Upper lobe of left lung (tissue), 6 donors: ENCODE data around the gene DAW1. TPM values are rescaled to one million over a fixed set of nuclear protein-coding genes. Genes with fewer than 3 reads are reported as not detected.
"Not testable (repeated sequence)": the region's sequence is repeated elsewhere in the genome, so short reads cannot be mapped to it uniquely, and the experiment has no call there.

Experiments used
- ATAC-seq, 2 donors: fragments of 200-7000 bp; cut with Tn5 transposase; one replicate each; pipeline ENCODE4 v1.9.1; 2022; ENCODE audit warnings: mild to moderate bottlenecking in 2 of 2, moderate library complexity in 2 of 2; ENCODE audit not compliant: low FRiP score in 2 of 2
- DNase-seq, 2 donors: peaks; one replicate each; pipeline ENCODE4 v3.0.0-alpha.2; 2019 to 2020
- H3K27ac ChIP-seq, 4 donors: fragments of 200-600 bp; sonication (generic); one replicate each; pipeline ENCODE4 v1.5.1; 2016 to 2019
- H3K27me3 ChIP-seq, 4 donors: fragments of 200-600 bp; sonication (generic); one replicate each; pipeline ENCODE4 v1.5.1; 2017 to 2019
- H3K36me3 ChIP-seq, 4 donors: fragments of 200-600 bp; sonication (generic); one replicate each; pipeline ENCODE4 v1.5.1; 2016 to 2019
- H3K4me1 ChIP-seq, 4 donors: fragments of 200-600 bp; sonication (generic); one replicate each; pipeline ENCODE4 v1.5.1; 2018 to 2019
- H3K4me3 ChIP-seq, 4 donors: fragments of 200-600 bp; sonication (generic); one replicate each; pipeline ENCODE4 v1.5.1; 2017 to 2019; ENCODE audit warnings: mild to moderate bottlenecking in 2 of 4, moderate library complexity in 1 of 4
- H3K9me3 ChIP-seq, 4 donors: fragments of 200-600 bp; sonication (generic); one replicate each; pipeline ENCODE4 v1.5.1; 2018 to 2019
- CTCF ChIP-seq, 6 experiments: fragments of 450-650 bp in 4 of 6; fragments of 200-600 bp in 2 of 6; sonication (generic) in 2 of 6; IDR thresholded peaks; one replicate each; pipeline ENCODE4 v1.5.1; 2016 to 2019; ENCODE audit warnings: antibody characterized with exemption in 6 of 6
- EP300 ChIP-seq, 4 donors: sonication (generic); formaldehyde crosslinking; IDR thresholded peaks; one replicate each; pipeline ENCODE4 v1.5.1; 2017; ENCODE audit warnings: antibody characterized with exemption in 4 of 4, control low read depth in 2 of 4
- POLR2A ChIP-seq, 4 donors: fragments of 450-650 bp; IDR thresholded peaks; one replicate each; pipeline ENCODE4 v1.5.1; 2016 to 2017; ENCODE audit warnings: antibody characterized with exemption in 4 of 4, mild to moderate bottlenecking in 2 of 4
- POLR2AphosphoS5 ChIP-seq, 2 donors: sonication (generic); formaldehyde crosslinking; IDR thresholded peaks; one replicate each; pipeline ENCODE4 v1.5.1; 2017; ENCODE audit warnings: antibody characterized with exemption in 2 of 2
- WGBS, 2 donors: methylation state at CpG; one replicate each; pipeline ENCODE4 v1.1.5; 2017 to 2018; 5-methylcytosine and 5-hydroxymethylcytosine counted together
- total RNA-seq, 6 donors: library from RNA; depleted of rRNA in 4 of 6; stranded (reverse); fragments of >200 nt in 4 of 6; gene quantifications; one replicate each; pipeline versions ENCODE4 v1.1.0 to v1.2.1, GENCODE V29; 2016 to 2021
- donor health status: DM: no; HTN: no; CAD: no; lungs with moderate emphysema.
- donor health status: DM: no; HTN: yes; CAD: no; lungs with severe emphysema.

Gene DAW1
- total RNA-seq, 6 donors from 2014 or later, result 0.66 to 18.7 (median 4.5) TPM

- DNase-seq, result no peak
- Histone ChIP-seq H3K4me3 (no peak overlapping the region), H3K27me3 (no peaks in the 10 kb centered on the region), H3K9me3 (no peaks in the 10 kb centered on the region), H3K4me1 (no peaks in the 10 kb centered on the region), H3K27ac (no peak overlapping the region), H3K36me3 (no peaks in the 10 kb centered on the region)
- WGBS, 2 donors, result 78% methylated on average over 7 of the region's 7 CpGs
- ATAC-seq, result no peak
- TF ChIP-seq POLR2A (IDR thresholded peaks at IDR 0.05) (no peak), POLR2AphosphoS5 (IDR thresholded peaks at IDR 0.05) (no peak), EP300 (IDR thresholded peaks at IDR 0.05) (no peak), CTCF (IDR thresholded peaks at IDR 0.05) (no peak)
Observed at GRCh38 chr2:227908266-227909054, 37.0 kb downstream of the DAW1 start.

DNA sequence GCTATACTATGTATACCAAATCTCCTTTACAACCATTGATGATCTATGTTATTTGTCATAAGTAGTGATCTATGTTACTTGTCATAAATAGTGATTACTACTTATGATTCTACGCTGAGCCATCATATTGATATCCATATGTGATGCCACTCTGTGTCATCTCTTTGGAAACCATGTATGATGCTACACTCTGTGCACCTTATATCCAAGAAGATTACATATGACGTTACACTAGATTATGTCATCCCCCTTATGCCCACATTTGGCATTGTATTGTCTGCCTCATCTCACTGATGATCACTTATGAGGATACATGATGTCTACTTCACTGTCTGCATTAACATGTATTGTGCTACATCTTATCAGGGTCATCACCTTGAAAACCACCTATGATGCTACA, 42.9 kb downstream of the DAW1 start:
- Histone ChIP-seq H3K4me3 (no peak overlapping the region), H3K27ac (no peak overlapping the region), H3K27me3 (no peaks in the 10 kb centered on the region), H3K36me3 (no peaks in the 10 kb centered on the region), H3K4me1 (no peaks in the 10 kb centered on the region), H3K9me3 (no peaks in the 10 kb centered on the region)
- DNase-seq (no peak), ATAC-seq (no peak)
- TF ChIP-seq POLR2AphosphoS5 (IDR thresholded peaks at IDR 0.05), result no peak
- WGBS, 2 donors, result 63 to 71% methylated on average over 2 of the region's 2 CpGs

DNA sequence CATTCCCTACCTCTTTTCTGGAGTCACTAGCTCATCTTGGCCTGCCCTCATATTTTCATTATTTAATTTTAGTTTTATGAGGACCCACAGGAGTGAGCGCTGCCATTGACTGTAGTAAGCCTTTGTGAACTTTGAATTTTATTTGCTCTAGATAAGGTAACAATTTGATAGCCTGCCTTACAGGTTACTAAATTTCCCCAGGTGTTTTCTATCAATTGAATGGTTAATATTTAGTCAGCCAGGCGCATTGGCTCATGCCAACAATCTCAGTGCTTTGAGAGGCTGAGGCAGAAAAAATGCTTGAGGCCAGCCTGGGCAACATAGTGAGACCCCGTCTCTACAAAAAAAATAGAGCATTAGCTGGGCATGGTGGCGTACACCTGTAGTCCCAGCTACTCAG, 50.2 kb downstream of the DAW1 start:
- no peaks in the 10 kb centered on the region for H3K9me3 ChIP-seq
- H3K27ac ChIP-seq, result no peak overlapping the region
- H3K27me3 ChIP-seq, result no peaks in the 10 kb centered on the region
- ATAC-seq, result no peak
- H3K4me3 ChIP-seq, result no peak overlapping the region
- DNase-seq, result no peak
- TF ChIP-seq POLR2A (IDR thresholded peaks at IDR 0.05) (no peak), POLR2AphosphoS5 (IDR thresholded peaks at IDR 0.05) (no peak), EP300 (IDR thresholded peaks at IDR 0.05) (no peak), CTCF (IDR thresholded peaks at IDR 0.05) (no peak)
- no peaks in the 10 kb centered on the region for H3K36me3 ChIP-seq
- no peaks in the 10 kb centered on the region for H3K4me1 ChIP-seq
- 61 to 72% methylated on average over 4 of the region's 4 CpGs for WGBS, 2 donors

DNA sequence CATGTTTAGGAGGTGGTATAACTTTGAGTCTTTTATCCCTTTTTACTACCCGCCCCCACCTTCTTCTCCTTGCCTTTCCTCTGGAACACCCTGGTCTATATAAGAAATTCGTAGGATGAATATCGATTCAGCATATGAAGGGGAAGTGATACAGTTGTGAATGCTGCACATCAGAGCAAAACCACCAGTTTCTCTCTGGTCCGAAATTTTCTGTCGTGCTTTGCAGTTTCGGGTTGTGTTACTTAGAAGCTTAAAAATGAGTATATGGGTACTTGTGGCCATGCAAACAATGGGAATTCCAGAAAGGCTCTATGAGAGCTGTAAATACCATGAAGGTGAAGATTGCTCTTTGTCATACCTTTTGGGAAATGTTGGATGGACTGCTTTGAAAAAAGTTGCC, 60.6 kb downstream of the DAW1 start:
- no peaks in the 10 kb centered on the region for H3K4me1 ChIP-seq
- no peak for ATAC-seq

GRCh38 chr2:227932403-227932802, 61.0 kb downstream of the DAW1 start:
- Histone ChIP-seq H3K4me1 (no peaks in the 10 kb centered on the region), H3K27ac (no peak overlapping the region), H3K9me3 (peaks cover 0 to 11% (median 2%) of the 10 kb centered on the region in 4 donors), H3K27me3 (no peaks in the 10 kb centered on the region), H3K36me3 (no peaks in the 10 kb centered on the region), H3K4me3 (no peak overlapping the region)
- 75 to 81% methylated on average over 2 of the region's 2 CpGs for WGBS, 2 donors
- TF ChIP-seq POLR2AphosphoS5 (IDR thresholded peaks at IDR 0.05), result no peak
- DNase-seq, result no peak
- ATAC-seq, result no peak

More for the DNA sequence above, 60.6 kb downstream of the DAW1 start:
- Histone ChIP-seq H3K27me3 (no peaks in the 10 kb centered on the region), H3K27ac (no peak overlapping the region), H3K36me3 (no peaks in the 10 kb centered on the region), H3K9me3 (peaks cover 0 to 13% (median 3%) of the 10 kb centered on the region in 4 donors), H3K4me3 (no peak overlapping the region)
- TF ChIP-seq EP300 (IDR thresholded peaks at IDR 0.05) (no peak), POLR2AphosphoS5 (IDR thresholded peaks at IDR 0.05) (no peak), POLR2A (IDR thresholded peaks at IDR 0.05) (no peak)
- 79 to 80% methylated on average over 6 of the region's 6 CpGs for WGBS, 2 donors
- DNase-seq, result no peak

- 97 to 100% methylated on average over 1 of the region's 1 CpG for WGBS, 2 donors
- ATAC-seq, result no peak
- H3K27me3 ChIP-seq, result no peaks in the 10 kb centered on the region
Observed at GRCh38 chr2:227933884-227934283, 62.5 kb downstream of the DAW1 start.

DNA sequence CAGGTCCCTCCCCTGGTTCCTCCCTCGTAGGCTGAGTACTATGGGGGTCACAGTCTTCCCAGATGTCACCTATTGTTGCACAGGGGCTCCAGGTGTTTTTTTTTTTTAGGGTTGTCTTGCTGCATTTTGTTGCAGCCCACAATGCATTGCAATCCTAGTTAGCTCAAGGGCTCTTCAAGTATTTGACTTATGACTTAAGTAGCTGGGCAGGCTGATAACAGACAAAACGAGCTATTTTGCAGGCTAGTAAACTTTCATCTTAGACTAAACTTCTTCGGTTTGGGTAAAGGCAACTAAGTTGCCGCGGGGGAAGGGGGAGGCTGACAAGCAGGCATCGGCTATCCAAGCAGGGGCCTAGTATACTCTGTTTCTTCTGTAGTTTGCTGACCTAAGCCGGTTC, 64.8 kb downstream of the DAW1 start:
- DNase-seq, H3K9me3 ChIP-seq, ATAC-seq, H3K4me1 ChIP-seq, H3K27me3 ChIP-seq, H3K4me3 ChIP-seq, H3K27ac ChIP-seq, H3K36me3 ChIP-seq: not testable (repeated sequence)
- 65 to 68% methylated on average over 7 of the region's 7 CpGs for whole genome bisulfite sequencing, 2 donors

More at GRCh38 chr2:227933884-227934283, 62.5 kb downstream of the DAW1 start:
- no peaks in the 10 kb centered on the region for H3K9me3 ChIP-seq
- H3K36me3 ChIP-seq, result no peaks in the 10 kb centered on the region
- DNase-seq, result no peak
- H3K4me1 ChIP-seq, result no peaks in the 10 kb centered on the region
- no peak overlapping the region for H3K4me3 ChIP-seq
- TF ChIP-seq POLR2A (IDR thresholded peaks at IDR 0.05) (no peak), POLR2AphosphoS5 (IDR thresholded peaks at IDR 0.05) (no peak), EP300 (IDR thresholded peaks at IDR 0.05) (no peak), CTCF (IDR thresholded peaks at IDR 0.05) (no peak)
- H3K27ac ChIP-seq, result no peak overlapping the region
